ENCODE data around the gene ZBTB46. TPM values are rescaled to one million over a fixed set of nuclear protein-coding genes. Genes with fewer than 3 reads are reported as not detected.

ZBTB46 gene
- total RNA-seq, 1 experiment from 2014 or later, result 18.9 TPM

- TF ChIP-seq RORB (CRISPR knock-in tag; IDR thresholded peaks at IDR 0.05), result no peak
Observed at GRCh38 chr20:63755933-63756647, 75.0 kb downstream of the ZBTB46 start (continued).

GRCh38 chr20:63754008-63754407 lies 77.1 kb downstream of the ZBTB46 start:
- H3K9me3 Mint-ChIP-seq, result peaks cover 1% of the 10 kb centered on the region; the same call in 1 of the 2 replicates
- ChIA-PET CTCF (interaction anchor here (0.9 to 2.9 kb wide), 2 partner anchors 21 to 32 kb away, joined by 3 to 14 read pairs; no protein-coding TSS in a partner anchor), POLR2A (interaction anchor here (0.6 kb wide), 1 partner anchor 18 kb away, joined by 3 read pairs; the partner anchor contains the start of gene LIME1)
- TF ChIP-seq CREB1 (CRISPR knock-in tag; IDR thresholded peaks at IDR 0.05) (no peak), TEAD4 (CRISPR knock-in tag; IDR thresholded peaks at IDR 0.05) (no peak), TCF7 (CRISPR knock-in tag; IDR thresholded peaks at IDR 0.05; ENCODE audit: low read depth) (no peak), ELF4 (CRISPR knock-in tag; IDR thresholded peaks at IDR 0.05; ENCODE audit: low read depth) (no peak), NFE2L1 (CRISPR knock-in tag; IDR thresholded peaks at IDR 0.05) (no peak), TP53 (CRISPR knock-in tag; IDR thresholded peaks at IDR 0.05) (no peak), SMAD4 (CRISPR knock-in tag; IDR thresholded peaks at IDR 0.05) (no peak), MLX (CRISPR knock-in tag; IDR thresholded peaks at IDR 0.05) (no peak)
- H3K4me1 Mint-ChIP-seq, result peaks cover 10% of the 10 kb centered on the region
- H3K4me3 Mint-ChIP-seq, result no peak overlapping the region
- H3K36me3 Mint-ChIP-seq, result no peaks in the 10 kb centered on the region
- no peak for ATAC-seq
- no peak overlapping the region; the same call in 1 of the 2 replicates for H3K27ac Mint-ChIP-seq
- DNase-seq (ENCODE audit: low spot score), result no peak
- no peaks in the 10 kb centered on the region for H3K27me3 Mint-ChIP-seq (ENCODE audit: low read depth)

- POLR2A ChIA-PET, result no interaction called here
Observed at GRCh38 chr20:63753381-63753780, 77.7 kb downstream of the ZBTB46 start.

More at GRCh38 chr20:63753381-63753780, 77.7 kb downstream of the ZBTB46 start:
- Mint-ChIP-seq H3K4me3 (no peak overlapping the region), H3K27me3 (ENCODE audit: low read depth) (no peaks in the 10 kb centered on the region), H3K9me3 (no peaks in the 10 kb centered on the region), H3K36me3 (no peaks in the 10 kb centered on the region), H3K27ac (no peak overlapping the region), H3K4me1 (peaks cover 10% of the 10 kb centered on the region)
- TF ChIP-seq ZNF138 (CRISPR knock-in tag; conservative IDR thresholded peaks at IDR 0.05) (no peak), GABPB1 (CRISPR knock-in tag; IDR thresholded peaks at IDR 0.05) (no peak), ATF1 (CRISPR knock-in tag; IDR thresholded peaks at IDR 0.05) (no peak), ZNF423 (CRISPR knock-in tag; IDR thresholded peaks at IDR 0.05) (no peak), ATF3 (CRISPR knock-in tag; conservative IDR thresholded peaks at IDR 0.05) (no peak), HMGXB4 (CRISPR knock-in tag; IDR thresholded peaks at IDR 0.05) (no peak), ZMAT4 (CRISPR knock-in tag; IDR thresholded peaks at IDR 0.05) (no peak), ZNF396 (CRISPR knock-in tag; IDR thresholded peaks at IDR 0.05; ENCODE audit: borderline replicate concordance) (no peak), ZNF416 (CRISPR knock-in tag; IDR thresholded peaks at IDR 0.05) (no peak), AFF4 (CRISPR knock-in tag; IDR thresholded peaks at IDR 0.05; ENCODE audit: borderline replicate concordance) (no peak)
- no peak for DNase-seq (ENCODE audit: low spot score)
- CTCF ChIA-PET, result interaction anchor here (0.9 to 4.3 kb wide), 3 partner anchors 22 to 102 kb away, joined by 3 to 29 read pairs (median 3); no protein-coding TSS in a partner anchor
- ATAC-seq, result no peak
